Lower lobe of right lung (tissue), 2 donors: ENCODE results near the gene FARP2. TPM values are rescaled to one million over a fixed set of nuclear protein-coding genes. Genes with fewer than 3 reads are reported as not detected.

Experiments used
- ATAC-seq, 2 donors: fragments of 200-7000 bp; cut with Tn5 transposase; one replicate each; pipeline ENCODE4 v1.9.1; 2020 to 2022; ENCODE audit warnings: mild to moderate bottlenecking in 2 of 2, moderate library complexity in 2 of 2
- DNase-seq: peaks from one replicate; pipeline ENCODE4 v3.0.0-alpha.2; 2020
- H3K27ac ChIP-seq: fragments of 200-600 bp; one replicate; pipeline ENCODE4 v1.8.0; 2022
- H3K27me3 ChIP-seq: fragments of 200-600 bp; one replicate; pipeline ENCODE4 v1.8.0; 2022; ENCODE audit warnings: low read depth
- H3K36me3 ChIP-seq: fragments of 200-600 bp; one replicate; pipeline ENCODE4 v1.8.0; 2022; ENCODE audit warnings: mild to moderate bottlenecking
- H3K4me1 ChIP-seq: fragments of 200-600 bp; one replicate; pipeline ENCODE4 v1.8.0; 2022
- H3K4me3 ChIP-seq: fragments of 200-600 bp; one replicate; pipeline ENCODE4 v1.8.0; 2022; ENCODE audit warnings: mild to moderate bottlenecking
- H3K9me3 ChIP-seq: fragments of 200-600 bp; one replicate; pipeline ENCODE4 v1.8.0; 2022
- intact Hi-C: fragments of 100-400 bp; cut with DNase I; formaldehyde crosslinking; loops from one replicate; pipeline ENCODE4 v1.11.0; 2022
- total RNA-seq: library from RNA; stranded (reverse); fragmentation: NEBNext Ultra II Directional; extraction: Animal tissue kit (Norgen Biotek cat#: 25700); gene quantifications from one replicate; pipeline ENCODE4 v1.2.1, GENCODE V29; 2021
- TF ChIP-seq, protein P1 (sequence below): fragments of 200-600 bp; IDR thresholded peaks from one replicate; pipeline ENCODE4 v1.8.0; 2022; ENCODE audit warnings: antibody characterized with exemption, mild to moderate bottlenecking
- donor health status: DM: no; HTN: yes; CAD: no; lungs with severe emphysema.

FARP2 gene
- total RNA-seq, 1 donor from 2014 or later = 42.4 TPM

- TF ChIP-seq, protein P1, sequence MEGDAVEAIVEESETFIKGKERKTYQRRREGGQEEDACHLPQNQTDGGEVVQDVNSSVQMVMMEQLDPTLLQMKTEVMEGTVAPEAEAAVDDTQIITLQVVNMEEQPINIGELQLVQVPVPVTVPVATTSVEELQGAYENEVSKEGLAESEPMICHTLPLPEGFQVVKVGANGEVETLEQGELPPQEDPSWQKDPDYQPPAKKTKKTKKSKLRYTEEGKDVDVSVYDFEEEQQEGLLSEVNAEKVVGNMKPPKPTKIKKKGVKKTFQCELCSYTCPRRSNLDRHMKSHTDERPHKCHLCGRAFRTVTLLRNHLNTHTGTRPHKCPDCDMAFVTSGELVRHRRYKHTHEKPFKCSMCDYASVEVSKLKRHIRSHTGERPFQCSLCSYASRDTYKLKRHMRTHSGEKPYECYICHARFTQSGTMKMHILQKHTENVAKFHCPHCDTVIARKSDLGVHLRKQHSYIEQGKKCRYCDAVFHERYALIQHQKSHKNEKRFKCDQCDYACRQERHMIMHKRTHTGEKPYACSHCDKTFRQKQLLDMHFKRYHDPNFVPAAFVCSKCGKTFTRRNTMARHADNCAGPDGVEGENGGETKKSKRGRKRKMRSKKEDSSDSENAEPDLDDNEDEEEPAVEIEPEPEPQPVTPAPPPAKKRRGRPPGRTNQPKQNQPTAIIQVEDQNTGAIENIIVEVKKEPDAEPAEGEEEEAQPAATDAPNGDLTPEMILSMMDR = no peak
- Histone ChIP-seq H3K9me3 (no peaks in the 10 kb centered on the region), H3K4me1 (no peaks in the 10 kb centered on the region), H3K36me3 (peaks cover 90% of the 10 kb centered on the region), H3K4me3 (no peak overlapping the region), H3K27ac (no peak overlapping the region), H3K27me3 (no peaks in the 10 kb centered on the region)
- DNase-seq (no peak), ATAC-seq (no peak)
- intact Hi-C loops = no loop called here
Measured at GRCh38 chr2:241496003-241496707, 140.1 kb downstream of the FARP2 start.

GRCh38 chr2:241496904-241497877 is 141.1 kb downstream of the FARP2 start:
- H3K4me1 ChIP-seq = no peaks in the 10 kb centered on the region
- H3K9me3 ChIP-seq = no peaks in the 10 kb centered on the region
- DNase-seq = no peak
- peaks cover 90% of the 10 kb centered on the region for H3K36me3 ChIP-seq
- no peaks in the 10 kb centered on the region for H3K27me3 ChIP-seq
- no peak overlapping the region for H3K27ac ChIP-seq
- intact Hi-C loops = no loop called here
- H3K4me3 ChIP-seq = no peak overlapping the region
- no peak for ATAC-seq
- TF ChIP-seq, protein P1 = no peak

- no peak for DNase-seq
Measured at GRCh38 chr2:241498115-241499070, 142.3 kb downstream of the FARP2 start.

GRCh38 chr2:241499146-241499965 is 143.3 kb downstream of the FARP2 start:
- no peak for DNase-seq
- TF ChIP-seq, protein P1 = no peak
- Histone ChIP-seq H3K4me3 (no peak overlapping the region), H3K27me3 (no peaks in the 10 kb centered on the region), H3K9me3 (no peaks in the 10 kb centered on the region), H3K4me1 (no peaks in the 10 kb centered on the region), H3K36me3 (peaks cover 68% of the 10 kb centered on the region), H3K27ac (no peak overlapping the region)
- peak in 1 of 2 donors; percentile 3 for ATAC-seq
- intact Hi-C loops = no loop called here

More at GRCh38 chr2:241498115-241499070, 142.3 kb downstream of the FARP2 start:
- no peak for ATAC-seq
- Histone ChIP-seq H3K27me3 (no peaks in the 10 kb centered on the region), H3K9me3 (no peaks in the 10 kb centered on the region), H3K4me1 (no peaks in the 10 kb centered on the region), H3K27ac (no peak overlapping the region), H3K4me3 (no peak overlapping the region), H3K36me3 (peaks cover 78% of the 10 kb centered on the region)
- TF ChIP-seq, protein P1 = no peak
- intact Hi-C loops = no loop called here
